OCI-LY7 (cell line): ENCODE measurements around the gene CUBN.

Experiments used
- EZH2phosphoT487 ChIP-seq: fragments of 200-600 bp; sonication (generic); IDR thresholded peaks from 2 replicates; pipeline ENCODE4 v1.6.1; 2018; ENCODE audit warnings: low read depth, borderline replicate concordance, mild to moderate bottlenecking, mixed run types, antibody characterized with exemption, low read length, moderate library complexity, mixed read lengths
- TF ChIP-seq, protein P1 (sequence below): fragments of 200-600 bp; sonication (generic); conservative IDR thresholded peaks from 2 replicates; pipeline ENCODE4 v1.5.1; 2014; ENCODE audit warnings: mild to moderate bottlenecking, antibody characterized with exemption, low read length, moderate library complexity, mixed read lengths

DNA sequence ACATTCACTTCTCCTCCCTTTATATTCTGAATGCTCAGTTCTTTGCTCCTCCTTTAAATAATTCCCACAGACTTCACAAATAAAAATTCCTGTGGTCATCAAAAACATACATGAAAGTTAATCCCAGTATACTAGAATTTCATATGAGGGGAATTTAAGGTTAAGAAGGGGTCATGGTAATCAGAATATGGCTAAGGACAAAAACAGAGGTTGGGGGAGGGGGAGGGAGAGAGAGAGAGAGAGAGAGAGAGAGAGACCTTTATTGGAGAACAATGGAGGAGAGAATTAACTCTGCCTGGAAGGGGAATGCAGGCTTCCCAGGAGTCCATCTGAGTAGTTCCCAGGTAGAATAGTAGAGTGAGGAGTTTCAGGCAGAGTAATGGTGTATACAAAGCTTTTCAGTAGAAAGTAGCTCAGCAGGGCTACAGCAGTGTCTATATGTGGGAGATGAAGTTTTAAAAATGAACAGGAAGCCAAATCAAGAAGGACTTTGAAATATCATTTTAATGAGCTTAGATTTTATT is 5.2 kb upstream of the CUBN start:
- TF ChIP-seq, protein P1, sequence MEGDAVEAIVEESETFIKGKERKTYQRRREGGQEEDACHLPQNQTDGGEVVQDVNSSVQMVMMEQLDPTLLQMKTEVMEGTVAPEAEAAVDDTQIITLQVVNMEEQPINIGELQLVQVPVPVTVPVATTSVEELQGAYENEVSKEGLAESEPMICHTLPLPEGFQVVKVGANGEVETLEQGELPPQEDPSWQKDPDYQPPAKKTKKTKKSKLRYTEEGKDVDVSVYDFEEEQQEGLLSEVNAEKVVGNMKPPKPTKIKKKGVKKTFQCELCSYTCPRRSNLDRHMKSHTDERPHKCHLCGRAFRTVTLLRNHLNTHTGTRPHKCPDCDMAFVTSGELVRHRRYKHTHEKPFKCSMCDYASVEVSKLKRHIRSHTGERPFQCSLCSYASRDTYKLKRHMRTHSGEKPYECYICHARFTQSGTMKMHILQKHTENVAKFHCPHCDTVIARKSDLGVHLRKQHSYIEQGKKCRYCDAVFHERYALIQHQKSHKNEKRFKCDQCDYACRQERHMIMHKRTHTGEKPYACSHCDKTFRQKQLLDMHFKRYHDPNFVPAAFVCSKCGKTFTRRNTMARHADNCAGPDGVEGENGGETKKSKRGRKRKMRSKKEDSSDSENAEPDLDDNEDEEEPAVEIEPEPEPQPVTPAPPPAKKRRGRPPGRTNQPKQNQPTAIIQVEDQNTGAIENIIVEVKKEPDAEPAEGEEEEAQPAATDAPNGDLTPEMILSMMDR = no peak
- no peak for TF ChIP-seq EZH2phosphoT487
